ENCODE data around the gene POMT1.

POMT1 gene, protein sequence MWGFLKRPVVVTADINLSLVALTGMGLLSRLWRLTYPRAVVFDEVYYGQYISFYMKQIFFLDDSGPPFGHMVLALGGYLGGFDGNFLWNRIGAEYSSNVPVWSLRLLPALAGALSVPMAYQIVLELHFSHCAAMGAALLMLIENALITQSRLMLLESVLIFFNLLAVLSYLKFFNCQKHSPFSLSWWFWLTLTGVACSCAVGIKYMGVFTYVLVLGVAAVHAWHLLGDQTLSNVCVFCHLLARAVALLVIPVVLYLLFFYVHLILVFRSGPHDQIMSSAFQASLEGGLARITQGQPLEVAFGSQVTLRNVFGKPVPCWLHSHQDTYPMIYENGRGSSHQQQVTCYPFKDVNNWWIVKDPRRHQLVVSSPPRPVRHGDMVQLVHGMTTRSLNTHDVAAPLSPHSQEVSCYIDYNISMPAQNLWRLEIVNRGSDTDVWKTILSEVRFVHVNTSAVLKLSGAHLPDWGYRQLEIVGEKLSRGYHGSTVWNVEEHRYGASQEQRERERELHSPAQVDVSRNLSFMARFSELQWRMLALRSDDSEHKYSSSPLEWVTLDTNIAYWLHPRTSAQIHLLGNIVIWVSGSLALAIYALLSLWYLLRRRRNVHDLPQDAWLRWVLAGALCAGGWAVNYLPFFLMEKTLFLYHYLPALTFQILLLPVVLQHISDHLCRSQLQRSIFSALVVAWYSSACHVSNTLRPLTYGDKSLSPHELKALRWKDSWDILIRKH

GRCh38 chr9:131502781-131503625 lies at the start of gene POMT1:
POMT1 (plus strand) TSS chr9:131502918; CDS start chr9:131504219, 1,301 bp downstream.
- TF ChIP-seq USF1 (IDR thresholded peaks at IDR 0.05) (no peak), YY1 (IDR thresholded peaks at IDR 0.05; ENCODE audit: low read depth) (peak; percentile 71; the same call in 1 of the 2 replicates), TAF1 (IDR thresholded peaks at IDR 0.05; ENCODE audit: low read depth) (peak; percentile 77), MAX (IDR thresholded peaks at IDR 0.05) (peak; percentile 84), NFIC (IDR thresholded peaks at IDR 0.05) (no peak), ZBTB7A (IDR thresholded peaks at IDR 0.05; ENCODE audit: low read depth) (peak; percentile 83), TEAD4 (IDR thresholded peaks at IDR 0.05) (no peak; the same call in none of the 2 replicates), EGR1 (IDR thresholded peaks at IDR 0.05) (no peak), FOXM1 (IDR thresholded peaks at IDR 0.05; ENCODE audit: borderline replicate concordance, low read depth) (no peak), CEBPB (IDR thresholded peaks at IDR 0.05) (no peak), EP300 (IDR thresholded peaks at IDR 0.05; ENCODE audit: borderline replicate concordance) (no peak)

DNA sequence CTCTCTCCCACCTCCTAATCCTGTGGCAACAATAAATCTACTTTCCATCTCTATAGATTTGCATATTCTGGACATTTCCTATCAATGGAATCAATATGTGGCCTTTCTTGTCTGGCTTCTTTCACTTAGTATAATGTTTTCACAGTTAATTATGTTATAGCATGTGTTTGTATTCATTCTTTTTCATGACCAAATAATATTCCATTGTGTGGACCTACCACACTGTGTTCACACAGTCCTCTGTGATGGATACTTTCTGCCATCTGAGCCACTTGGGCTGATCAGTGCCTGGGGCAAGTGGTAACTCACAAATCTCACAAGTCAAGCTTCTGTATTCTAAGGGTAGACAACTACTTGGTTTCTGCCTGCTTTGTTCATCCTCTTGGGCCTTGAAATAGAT lies 48.7 kb upstream of the POMT1 start:
- no peak for TF ChIP-seq EGR1 (IDR thresholded peaks at IDR 0.05)
- no peak for TF ChIP-seq TCF12 (IDR thresholded peaks at IDR 0.05; ENCODE audit: low read depth)
- TF ChIP-seq REST (IDR thresholded peaks at IDR 0.05; ENCODE audit: low read depth): no peak
- no peak for TF ChIP-seq FOXM1 (IDR thresholded peaks at IDR 0.05; ENCODE audit: borderline replicate concordance, low read depth)
- no peak for TF ChIP-seq EP300 (IDR thresholded peaks at IDR 0.05; ENCODE audit: borderline replicate concordance)
- no peak for TF ChIP-seq CEBPB (IDR thresholded peaks at IDR 0.05)

- TF ChIP-seq USF1 (IDR thresholded peaks at IDR 0.05) (no peak), CEBPB (IDR thresholded peaks at IDR 0.05) (no peak), EGR1 (IDR thresholded peaks at IDR 0.05) (no peak)
Observed at GRCh38 chr9:131457746-131458145, 45.0 kb upstream of the POMT1 start.

GRCh38 chr9:131459056-131459455 lies 43.7 kb upstream of the POMT1 start:
- TF ChIP-seq FOXM1 (IDR thresholded peaks at IDR 0.05; ENCODE audit: borderline replicate concordance, low read depth): no peak
- no peak for TF ChIP-seq TEAD4 (IDR thresholded peaks at IDR 0.05)
- no peak for TF ChIP-seq YY1 (IDR thresholded peaks at IDR 0.05; ENCODE audit: low read depth)
- TF ChIP-seq NFIC (IDR thresholded peaks at IDR 0.05): no peak
- no peak for TF ChIP-seq CREB1 (IDR thresholded peaks at IDR 0.05; ENCODE audit: low read depth)
- no peak for TF ChIP-seq TAF1 (IDR thresholded peaks at IDR 0.05; ENCODE audit: low read depth)
- TF ChIP-seq EGR1 (IDR thresholded peaks at IDR 0.05): no peak
- no peak for TF ChIP-seq REST (IDR thresholded peaks at IDR 0.05; ENCODE audit: low read depth)
- TF ChIP-seq RAD21 (IDR thresholded peaks at IDR 0.05; ENCODE audit: low read depth): no peak
- no peak for TF ChIP-seq CEBPB (IDR thresholded peaks at IDR 0.05)
- no peak for TF ChIP-seq TCF12 (IDR thresholded peaks at IDR 0.05; ENCODE audit: low read depth)

GRCh38 chr9:131461166-131461565 lies 41.6 kb upstream of the POMT1 start:
- no peak for TF ChIP-seq CEBPB (IDR thresholded peaks at IDR 0.05)

Measured in Ishikawa (cell line).